Activated CD8-positive, alpha-beta memory T cell treated with anti-CD3 and anti-CD28 coated beads for 36 hours (primary cell): ENCODE measurements around the gene C1QTNF9B. TPM values are rescaled to one million over a fixed set of nuclear protein-coding genes. Genes with fewer than 3 reads are reported as not detected.

Experiments
- total RNA-seq, 2 experiments: library from RNA; stranded (reverse); gene quantifications; one replicate each; pipeline ENCODE4 v1.2.3, GENCODE V29; 2021

Gene C1QTNF9B
- total RNA-seq, 2 experiments from 2014 or later, result not detected

Other genes with a start within 250 kb of the C1QTNF9B start
- gene MIPEP, start 8.1 kb downstream of the C1QTNF9B start, total RNA-seq, result 10 to 100 TPM; 19.8 to 20.7 TPM